ENCODE measurements around the gene VSTM2B. TPM values are rescaled to one million over a fixed set of nuclear protein-coding genes. Genes with fewer than 3 reads are reported as not detected.

Gene VSTM2B
- polyA plus RNA-seq, 4 donors = 0.19 to 0.65 (median 0.45) TPM

DNA sequence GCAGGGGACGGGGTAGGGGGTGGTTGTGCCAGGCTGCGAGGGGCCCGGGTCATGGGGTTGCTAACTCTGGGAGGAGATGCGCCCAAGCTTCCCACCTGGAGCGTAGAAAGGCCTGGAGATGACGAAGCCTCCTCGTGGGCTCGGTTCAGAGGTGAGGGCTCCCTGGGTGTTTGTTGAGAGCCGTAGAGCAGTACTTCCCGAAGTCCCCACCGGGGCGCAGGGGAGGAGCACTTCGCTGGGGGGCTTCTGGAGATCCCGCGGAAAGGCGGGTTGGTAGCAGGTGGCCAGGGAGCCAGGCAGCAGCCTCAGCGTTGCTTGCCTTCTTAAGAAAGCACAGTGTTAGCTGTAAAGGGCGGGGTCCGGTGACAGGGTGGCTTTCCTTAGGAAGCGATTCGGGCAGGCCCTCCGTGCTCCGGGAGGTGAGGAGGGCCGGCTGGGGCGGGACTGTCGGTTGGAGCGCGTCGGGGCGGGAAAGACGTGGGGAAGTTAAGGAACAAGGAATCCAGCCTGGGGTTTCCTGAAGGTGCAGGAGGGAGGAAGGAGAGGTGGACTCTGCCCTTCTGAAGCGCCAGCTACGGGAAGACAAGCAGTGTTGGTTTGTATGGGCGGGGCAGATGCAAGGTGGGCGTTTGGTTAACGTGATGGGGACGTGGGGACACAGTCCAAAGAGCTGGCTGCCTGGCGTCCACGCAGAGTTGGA lies 3.3 kb downstream of the VSTM2B start:
- no peak for DNase-seq (ENCODE audit: low read depth in 4 of 4, low spot score in 3 of 4)

DNA sequence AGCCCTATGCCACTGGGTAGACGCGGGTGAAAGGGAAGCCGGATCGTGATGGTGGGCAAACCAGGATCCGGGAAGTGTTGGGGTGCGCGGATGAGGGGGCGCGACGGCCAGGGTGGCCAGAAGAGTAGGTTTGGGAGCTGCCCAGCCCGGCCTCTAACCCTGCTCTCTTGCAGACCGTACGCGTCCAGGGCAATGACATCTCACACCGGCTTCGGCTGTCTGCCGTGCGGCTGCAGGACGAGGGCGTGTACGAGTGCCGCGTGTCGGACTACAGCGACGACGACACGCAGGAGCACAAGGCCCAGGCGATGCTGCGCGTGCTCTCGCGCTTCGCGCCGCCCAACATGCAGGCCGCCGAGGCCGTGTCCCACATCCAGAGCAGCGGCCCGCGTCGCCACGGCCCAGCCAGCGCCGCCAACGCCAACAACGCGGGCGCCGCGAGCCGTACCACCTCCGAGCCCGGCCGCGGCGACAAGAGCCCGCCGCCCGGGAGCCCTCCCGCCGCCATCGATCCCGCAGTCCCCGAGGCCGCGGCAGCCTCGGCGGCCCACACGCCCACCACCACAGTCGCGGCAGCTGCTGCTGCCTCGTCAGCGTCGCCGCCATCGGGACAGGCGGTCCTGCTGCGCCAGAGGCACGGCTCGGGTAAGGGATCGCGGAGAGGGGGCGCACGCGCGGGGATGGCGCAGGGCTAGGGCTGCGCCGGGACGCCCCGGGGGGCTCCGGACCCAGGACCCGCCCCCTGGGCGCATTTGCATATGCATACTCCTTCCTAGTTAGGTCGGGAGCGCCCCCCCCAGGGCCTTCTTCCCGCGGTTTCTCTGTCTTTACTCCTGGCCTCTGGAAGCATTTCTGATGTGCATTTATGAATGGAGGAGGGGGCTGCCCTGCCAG lies 4.1 kb downstream of the VSTM2B start:
- DNase-seq (ENCODE audit: low read depth in 4 of 4, low spot score in 3 of 4) = no peak

GRCh38 chr19:29530540-29531457 lies 5.0 kb downstream of the VSTM2B start:
- DNase-seq (ENCODE audit: low read depth in 4 of 4, low spot score in 3 of 4) = no peak

DNA sequence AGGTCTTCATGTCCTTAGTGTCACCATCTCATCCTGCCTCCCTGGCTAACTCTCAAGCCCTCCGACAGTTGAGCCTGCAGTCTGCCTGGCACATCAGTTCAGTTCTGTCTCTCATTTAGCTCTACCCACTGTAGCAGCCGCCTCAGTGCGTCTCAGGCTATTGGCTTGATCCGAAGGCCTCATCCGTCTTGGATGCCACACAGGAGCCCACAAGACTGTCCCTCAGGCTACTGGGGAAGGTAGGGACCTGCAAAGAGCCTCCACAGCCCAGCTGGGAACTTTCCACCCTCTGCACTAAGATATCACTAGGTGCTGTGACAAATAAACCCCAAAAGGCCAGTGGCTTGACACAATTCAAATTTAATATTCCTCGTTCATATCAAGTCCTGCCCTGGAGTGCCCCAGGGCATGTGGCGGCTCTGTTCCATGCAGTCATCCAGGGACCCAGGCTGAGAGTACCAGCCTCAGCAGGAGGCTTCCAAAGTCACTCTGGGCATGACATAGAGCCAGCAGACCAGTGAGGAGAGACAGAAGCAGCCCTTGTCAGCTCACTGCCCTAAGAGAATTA lies 5.7 kb downstream of the VSTM2B start:
- no peak for DNase-seq (ENCODE audit: low read depth in 4 of 4, low spot score in 3 of 4)

GRCh38 chr19:29532097-29532496 lies 6.3 kb downstream of the VSTM2B start:
- no peak for DNase-seq (ENCODE audit: low read depth in 4 of 4, low spot score in 3 of 4)

DNA sequence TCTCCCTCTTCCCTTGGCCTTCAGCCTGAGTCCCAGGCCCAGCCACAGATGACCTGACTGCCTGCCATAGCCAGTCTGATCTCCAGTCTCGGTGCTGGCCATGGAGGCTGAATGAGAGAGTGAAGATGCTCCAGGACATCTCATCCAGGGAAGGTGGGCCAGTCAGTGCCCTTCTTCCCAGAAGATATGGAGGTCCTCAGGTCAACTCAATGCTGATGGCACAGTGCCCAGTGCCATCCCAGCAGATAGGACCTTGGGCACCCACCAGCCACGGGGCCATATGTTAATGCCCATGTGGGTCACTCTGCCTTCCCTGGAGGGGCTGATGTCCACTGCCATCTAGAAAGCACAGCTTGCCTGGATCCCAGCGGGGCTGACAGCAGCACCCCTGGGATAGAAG lies 7.2 kb downstream of the VSTM2B start:
- DNase-seq (ENCODE audit: low read depth in 4 of 4, low spot score in 3 of 4) = no peak

DNA sequence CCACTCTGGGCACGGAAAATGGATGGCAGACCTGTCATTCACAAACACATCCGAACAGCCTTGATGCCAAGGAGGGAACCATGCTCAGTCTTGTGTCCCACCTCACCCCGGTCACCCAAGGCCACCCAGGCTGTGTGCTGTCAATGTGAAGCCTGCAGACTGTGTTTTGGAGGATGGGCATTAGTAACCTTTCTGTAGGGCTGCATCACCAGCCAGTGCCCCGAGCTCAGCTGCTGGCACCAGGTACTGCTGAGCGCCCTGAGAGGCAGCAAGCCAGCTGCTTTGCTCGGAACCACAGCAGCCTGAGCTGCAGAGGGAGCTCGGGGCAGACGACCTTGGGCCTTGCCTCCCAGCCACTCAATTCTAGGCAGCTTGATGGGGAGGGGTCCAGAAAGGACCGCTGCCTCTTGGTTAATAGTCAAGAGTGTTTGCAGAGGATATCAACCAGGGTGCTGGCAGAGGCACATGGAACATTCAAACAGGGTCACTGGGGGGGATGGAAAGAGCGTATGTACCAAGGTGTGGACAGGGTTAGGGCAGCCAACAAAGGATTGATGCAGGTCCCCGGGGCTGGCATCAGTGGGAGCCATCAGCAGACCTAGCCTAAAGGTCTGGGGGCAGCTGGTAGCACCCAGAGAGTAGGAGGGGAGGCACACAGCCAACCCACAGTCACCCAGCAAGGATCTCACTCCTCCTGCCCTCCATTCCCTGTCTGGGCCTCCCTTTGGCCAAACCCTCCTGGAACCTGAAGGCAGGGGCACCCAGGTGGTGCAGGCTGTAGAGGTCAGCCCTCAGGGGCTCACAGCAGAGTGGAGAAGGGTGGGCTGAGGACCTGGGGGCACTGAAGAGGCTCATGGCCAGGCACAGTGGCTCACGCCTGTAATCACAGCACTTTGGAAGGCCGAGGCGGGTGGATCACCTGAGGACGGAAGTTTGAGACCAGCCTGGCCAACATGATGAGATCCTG lies 8.1 kb downstream of the VSTM2B start:
- DNase-seq (ENCODE audit: low read depth in 4 of 4, low spot score in 3 of 4) = no peak

GRCh38 chr19:29535214-29535831 lies 9.5 kb downstream of the VSTM2B start:
- DNase-seq (ENCODE audit: low read depth in 4 of 4, low spot score in 3 of 4) = no peak

DNA sequence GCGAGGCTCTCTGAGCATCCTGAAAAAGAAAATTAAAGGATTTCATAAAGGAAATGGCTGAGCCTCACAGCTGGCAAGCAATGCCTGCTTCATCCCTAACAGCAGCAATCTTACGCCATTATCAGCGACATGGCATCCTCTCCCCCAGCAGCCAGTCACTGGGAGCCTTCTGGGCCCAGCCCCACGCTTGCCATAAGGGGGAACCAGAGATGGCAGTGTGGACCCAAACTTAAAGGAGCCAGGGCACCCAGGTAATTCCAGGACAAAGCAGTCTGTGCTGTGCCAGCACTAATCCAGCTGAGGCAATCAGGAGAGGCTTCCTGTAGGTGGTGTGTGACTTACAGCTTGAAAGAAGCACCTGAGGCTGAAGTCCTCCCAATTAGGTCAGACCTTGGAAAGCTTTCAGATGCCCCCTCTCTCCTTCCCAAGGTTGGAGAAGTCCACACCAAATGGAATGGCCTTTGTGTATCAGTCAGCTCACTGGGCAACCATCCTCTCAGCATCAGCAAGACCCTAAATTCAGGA lies 10.3 kb downstream of the VSTM2B start:
- no peak for DNase-seq (ENCODE audit: low read depth in 4 of 4, low spot score in 3 of 4)

DNA sequence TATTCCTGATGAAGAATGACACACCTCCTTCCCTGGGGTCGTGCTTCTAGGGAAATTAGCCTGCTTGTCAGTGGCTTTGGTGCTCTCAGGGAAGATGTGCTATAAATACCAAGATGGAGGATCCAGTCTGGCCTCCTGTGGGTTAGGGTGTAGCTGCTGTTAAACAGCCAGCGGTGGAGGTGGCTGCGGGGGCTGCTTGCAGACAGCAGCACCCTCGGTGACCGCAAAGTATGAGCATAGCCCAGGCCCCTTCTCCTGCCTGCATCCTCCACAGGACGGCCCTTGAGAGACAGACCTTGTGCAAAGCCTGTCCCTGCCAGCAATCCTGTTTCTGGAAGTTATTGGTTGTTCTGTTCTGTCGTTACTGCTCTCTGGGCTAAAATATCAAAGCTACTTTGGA lies 11.4 kb downstream of the VSTM2B start:
- DNase-seq (ENCODE audit: low read depth in 4 of 4, low spot score in 3 of 4) = no peak

DNA sequence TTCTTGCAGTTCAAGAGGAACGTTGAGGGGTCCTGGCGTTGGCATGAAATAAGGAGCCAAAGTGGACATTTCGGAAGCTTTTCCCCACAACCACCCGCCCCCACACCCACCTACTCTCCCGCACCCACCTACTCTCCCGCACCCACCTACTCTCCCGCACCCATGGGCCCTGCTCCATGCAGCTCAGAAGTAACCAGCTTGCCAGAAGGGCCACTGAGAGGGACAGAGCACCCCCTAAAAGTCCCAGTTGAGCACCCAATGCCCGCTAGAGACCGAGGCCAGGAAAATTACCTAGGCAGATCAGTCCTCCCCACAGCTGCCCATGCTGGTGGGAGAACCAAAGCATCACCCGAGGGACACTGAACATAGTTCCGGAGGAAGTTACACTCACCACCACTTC lies 11.8 kb downstream of the VSTM2B start:
- no peak for DNase-seq (ENCODE audit: low read depth in 4 of 4, low spot score in 3 of 4)

- no peak for DNase-seq (ENCODE audit: low read depth in 4 of 4, low spot score in 3 of 4)
These were observed 12.4 kb downstream of the VSTM2B start for GRCh38 chr19:29538146-29538545.

DNA sequence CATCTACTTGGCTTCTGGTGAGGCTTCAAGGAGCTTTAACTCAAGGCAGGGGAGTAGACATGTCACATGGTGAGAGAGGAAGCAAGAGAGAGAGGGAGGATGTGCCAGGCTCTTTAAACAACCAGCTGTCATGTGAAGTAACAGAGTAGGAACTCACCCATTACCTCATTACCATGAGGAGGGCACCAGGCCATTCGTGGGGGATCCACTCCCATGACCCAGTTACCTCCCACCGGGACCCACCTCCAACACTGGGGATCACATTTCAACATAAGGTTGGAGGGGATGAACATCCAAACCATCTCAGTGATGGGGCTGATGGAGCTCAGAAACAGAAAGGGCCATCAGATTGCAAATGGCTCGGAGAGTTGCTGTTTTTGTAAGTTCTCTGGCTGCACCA lies 12.9 kb downstream of the VSTM2B start:
- DNase-seq (ENCODE audit: low read depth in 4 of 4, low spot score in 3 of 4) = no peak

DNA sequence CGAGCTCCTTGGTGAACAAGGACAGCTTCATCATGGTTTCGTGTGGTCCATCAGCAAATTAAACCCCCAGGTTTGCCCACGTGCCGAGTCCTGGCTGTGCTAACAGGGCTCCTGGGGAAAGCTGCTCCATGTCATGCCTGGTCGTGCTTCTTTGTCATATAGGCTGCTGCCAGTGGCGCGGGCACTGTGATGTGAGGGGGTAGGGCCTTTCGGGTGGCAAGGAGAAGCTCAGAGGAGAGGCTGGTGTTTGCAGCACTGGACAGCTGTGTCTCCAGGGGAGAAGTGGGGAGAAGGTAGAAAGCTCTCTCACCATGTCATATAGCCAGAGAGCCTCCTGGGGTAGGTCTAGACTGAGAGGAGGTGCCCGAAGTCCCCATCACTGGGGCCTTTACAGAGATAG lies 13.3 kb downstream of the VSTM2B start:
- no peak for DNase-seq (ENCODE audit: low read depth in 4 of 4, low spot score in 3 of 4)

DNA sequence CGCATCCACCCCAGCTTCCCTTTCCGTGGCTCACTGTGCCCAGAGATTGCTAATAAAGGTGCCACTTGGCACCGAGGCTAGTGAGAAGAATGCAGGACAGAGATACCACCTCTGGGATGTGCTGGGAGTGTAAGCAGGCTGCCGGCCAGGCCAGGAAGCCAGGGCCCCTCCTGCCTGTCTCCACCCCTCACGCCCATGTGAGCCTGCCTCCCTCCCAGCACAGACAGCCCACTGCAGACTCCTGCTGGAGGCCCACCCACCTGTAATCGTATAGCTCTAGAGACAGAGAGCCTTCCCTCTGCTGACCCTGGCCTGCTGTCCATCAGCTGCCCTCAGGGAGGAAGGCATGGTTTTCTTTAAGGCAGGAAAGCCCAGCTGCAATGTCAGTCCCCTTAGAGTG lies 13.9 kb downstream of the VSTM2B start:
- no peak for DNase-seq (ENCODE audit: low read depth in 4 of 4, low spot score in 3 of 4)

- DNase-seq (ENCODE audit: low read depth in 4 of 4, low spot score in 3 of 4) = no peak
These were observed 14.3 kb downstream of the VSTM2B start for GRCh38 chr19:29540114-29540513.

DNA sequence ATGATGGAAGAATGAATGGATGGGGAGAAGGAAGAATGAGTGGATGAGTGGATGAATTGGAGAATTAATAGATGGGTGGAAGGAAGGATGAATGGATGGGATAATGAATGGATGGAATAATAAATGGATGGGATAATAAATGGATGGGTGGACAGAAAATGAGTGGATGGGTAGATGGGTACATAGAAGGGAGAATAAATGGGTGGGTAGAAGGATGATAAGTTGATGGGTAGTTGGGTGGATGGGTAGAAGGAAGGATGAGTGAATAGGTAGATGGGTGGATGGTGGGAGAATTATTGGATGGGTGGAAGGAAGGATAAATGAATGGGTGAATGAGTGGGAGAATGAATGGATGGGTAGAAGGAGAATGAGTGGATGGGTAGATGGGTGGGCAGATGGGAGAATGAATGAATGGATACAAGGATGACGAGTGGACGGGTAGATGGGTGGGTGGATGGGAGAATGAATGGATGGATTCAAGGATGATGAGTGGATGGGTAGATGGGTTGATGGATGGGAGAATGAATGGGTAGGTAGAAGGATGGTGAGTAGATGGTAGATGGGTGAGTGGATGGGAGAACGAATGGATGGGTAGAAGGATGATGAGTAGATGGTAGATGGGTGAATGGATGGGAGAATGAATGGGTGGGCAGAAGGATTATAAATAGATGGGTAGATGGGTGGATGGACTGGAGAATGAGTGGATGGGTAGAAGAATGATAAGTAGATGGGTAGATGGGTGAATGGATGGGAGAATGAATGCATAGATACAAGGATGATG lies 15.9 kb downstream of the VSTM2B start:
- no peak for DNase-seq (ENCODE audit: low read depth in 4 of 4, low spot score in 3 of 4)

DNA sequence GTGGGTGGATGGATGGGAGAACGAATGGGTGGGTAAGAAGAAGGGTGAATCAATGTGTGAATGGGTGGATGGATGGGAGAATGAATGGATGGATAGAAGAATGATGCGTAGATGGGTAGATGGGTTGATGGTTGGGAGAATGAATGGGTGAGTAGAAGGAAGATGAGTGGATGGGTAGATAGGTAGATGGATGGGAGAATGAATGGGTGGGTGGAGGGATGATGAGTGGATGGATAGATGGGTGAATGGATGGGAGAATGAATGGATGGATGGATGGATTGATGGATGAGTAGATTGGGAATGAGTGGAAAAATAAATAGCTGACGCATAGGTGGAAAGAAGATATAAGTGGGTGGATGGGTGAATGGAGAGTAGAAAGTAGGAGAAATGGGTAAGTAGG lies 16.5 kb downstream of the VSTM2B start:
- DNase-seq (ENCODE audit: low read depth in 4 of 4, low spot score in 3 of 4) = no peak

Data from right renal pelvis (tissue), 4 donors.